ENCODE data around the gene KLHL36.

- TF ChIP-seq, protein P1, sequence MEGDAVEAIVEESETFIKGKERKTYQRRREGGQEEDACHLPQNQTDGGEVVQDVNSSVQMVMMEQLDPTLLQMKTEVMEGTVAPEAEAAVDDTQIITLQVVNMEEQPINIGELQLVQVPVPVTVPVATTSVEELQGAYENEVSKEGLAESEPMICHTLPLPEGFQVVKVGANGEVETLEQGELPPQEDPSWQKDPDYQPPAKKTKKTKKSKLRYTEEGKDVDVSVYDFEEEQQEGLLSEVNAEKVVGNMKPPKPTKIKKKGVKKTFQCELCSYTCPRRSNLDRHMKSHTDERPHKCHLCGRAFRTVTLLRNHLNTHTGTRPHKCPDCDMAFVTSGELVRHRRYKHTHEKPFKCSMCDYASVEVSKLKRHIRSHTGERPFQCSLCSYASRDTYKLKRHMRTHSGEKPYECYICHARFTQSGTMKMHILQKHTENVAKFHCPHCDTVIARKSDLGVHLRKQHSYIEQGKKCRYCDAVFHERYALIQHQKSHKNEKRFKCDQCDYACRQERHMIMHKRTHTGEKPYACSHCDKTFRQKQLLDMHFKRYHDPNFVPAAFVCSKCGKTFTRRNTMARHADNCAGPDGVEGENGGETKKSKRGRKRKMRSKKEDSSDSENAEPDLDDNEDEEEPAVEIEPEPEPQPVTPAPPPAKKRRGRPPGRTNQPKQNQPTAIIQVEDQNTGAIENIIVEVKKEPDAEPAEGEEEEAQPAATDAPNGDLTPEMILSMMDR (conservative IDR thresholded peaks at IDR 0.05; ENCODE audit: low read depth, low read length) = no peak
- no peak for TF ChIP-seq EZH2 (IDR thresholded peaks at IDR 0.05; ENCODE audit: borderline replicate concordance, low read depth, low read length, poor library complexity, severe bottlenecking)
Measured at GRCh38 chr16:84617041-84617790, 31.1 kb upstream of the KLHL36 start.

Measured in A673 (cell line).